Kidney (tissue), 22 donors: Measurements from ENCODE around the gene GSPT1. TPM values are rescaled to one million over a fixed set of nuclear protein-coding genes. Genes with fewer than 3 reads are reported as not detected.

Experiments
- DNase-seq, 5 donors: peaks; one replicate each; pipeline ENCODE4 v3.0.0-alpha.2; 2013 to 2020
- FAIRE-seq: peaks from 2 replicates; lab custom pipeline; 2012; peaks lifted over from hg19 to GRCh38; lab: Jason Lieb, UNC
- H3K27ac ChIP-seq, 2 donors: one replicate each; pipeline ENCODE4 v1.7.0; 2013; ENCODE audit warnings: low read depth in 2 of 2, low read length in 2 of 2, inconsistent platforms in 1 of 2
- H3K27me3 ChIP-seq: one replicate; pipeline ENCODE4 v1.7.1; 2013; ENCODE audit warnings: low read length, inconsistent platforms; ENCODE audit not compliant: control insufficient read depth, insufficient read depth
- H3K36me3 ChIP-seq, 3 donors: one replicate each; pipeline versions ENCODE4 v1.7.0 to v1.7.1; 2013; ENCODE audit warnings: low read length in 3 of 3, control low read depth in 1 of 3, inconsistent platforms in 1 of 3; ENCODE audit not compliant: insufficient read depth in 3 of 3, control insufficient read depth in 2 of 3
- H3K4me1 ChIP-seq, 3 donors: one replicate each; pipeline versions ENCODE4 v1.7.0 to v1.7.1; 2013; ENCODE audit warnings: low read length in 3 of 3, inconsistent platforms in 1 of 3, low read depth in 1 of 3; ENCODE audit not compliant: control insufficient read depth in 2 of 3, insufficient read depth in 2 of 3
- H3K4me3 ChIP-seq, 3 donors: one replicate each; pipeline versions ENCODE4 v1.7.0 to v1.8.1; 2013; ENCODE audit warnings: low read length in 3 of 3, control low read depth in 1 of 3, inconsistent platforms in 1 of 3
- H3K9ac ChIP-seq, 3 donors: one replicate each; pipeline versions ENCODE4 v1.7.0 to v1.7.1; 2013; ENCODE audit warnings: low read length in 3 of 3, control low read depth in 1 of 3, inconsistent platforms in 1 of 3
- H3K9me3 ChIP-seq, 3 donors: one replicate each; pipeline versions ENCODE4 v1.7.0 to v1.7.1; 2013; ENCODE audit warnings: low read length in 3 of 3, control low read depth in 1 of 3, inconsistent platforms in 1 of 3; ENCODE audit not compliant: control insufficient read depth in 2 of 3, insufficient read depth in 1 of 3
- CTCF ChIP-seq: IDR thresholded peaks from 3 replicates; pipeline ENCODE4 v1.5.1; 2012; ENCODE audit warnings: mild to moderate bottlenecking, moderate library complexity, borderline replicate concordance; ENCODE audit not compliant: insufficient read depth; ENCODE audit errors: extremely low read depth
- intact Hi-C: fragments of 100-400 bp; cut with DNase I; formaldehyde crosslinking; loops from one replicate; pipeline ENCODE4 v1.11.1; 2022
- long read RNA-seq, 10 donors: library from polyadenylated mRNA in 1 of 10; unstranded in 1 of 10; transcript quantifications; one replicate each; pipeline ENCODE4 v2.0.0 and lab custom pipeline, GENCODE V29; 2021 to 2026
- polyA plus RNA-seq: library from polyadenylated mRNA; stranded (reverse); fragments of 350-450 nt; fragmentation: Illumina TruSeq; extraction: RNeasy Lipid Tissue Mini Kit (QIAGEN cat#74804); gene quantifications from one replicate; pipeline ENCODE4 v1.2.3, GENCODE V29; 2014; ENCODE audit warnings: low read depth, low replicate concordance; ENCODE audit not compliant: insufficient read depth
- total RNA-seq: library from RNA; stranded (reverse); fragmentation: NEBNext Ultra II Directional; extraction: Animal tissue kit (Norgen Biotek cat#: 25700); gene quantifications from one replicate; pipeline ENCODE4 v1.2.1, GENCODE V29; 2021
- donor health status: control.
- donor health status: control.
- donor health status: control.
- donor health status: control.
- donor health status: control.
- donor health status: DM: yes; HTN: yes; CAD: no.
- donor health status: Normal renal cell carcinoma (clear cell type).

The GSPT1 gene
- total RNA-seq (99.0 TPM), polyA plus RNA-seq (48.3 TPM)
- long read RNA-seq, donor 1, full-length matches to known transcripts = 13 of 13 reads
- long read RNA-seq, donor 1, partial matches to known transcripts = 0 of 13 reads
- long read RNA-seq, donor 1, other reads (novel, unspliced or antisense) = 0 of 13 reads
- long read RNA-seq, donor 2, full-length matches to known transcripts = 9 of 14 reads
- long read RNA-seq, donor 2, partial matches to known transcripts = 5 of 14 reads
- long read RNA-seq, donor 2, other reads (novel, unspliced or antisense) = 0 of 14 reads
- long read RNA-seq, donor 3, full-length matches to known transcripts = 20 of 20 reads
- long read RNA-seq, donor 3, partial matches to known transcripts = 0 of 20 reads
- long read RNA-seq, donor 3, other reads (novel, unspliced or antisense) = 0 of 20 reads
- long read RNA-seq, donor 4, full-length matches to known transcripts = 12 of 12 reads
- long read RNA-seq, donor 4, partial matches to known transcripts = 0 of 12 reads
- long read RNA-seq, donor 4, other reads (novel, unspliced or antisense) = 0 of 12 reads
- long read RNA-seq, donor 5, full-length matches to known transcripts = 5 of 5 reads
- long read RNA-seq, donor 5, partial matches to known transcripts = 0 of 5 reads
- long read RNA-seq, donor 5, other reads (novel, unspliced or antisense) = 0 of 5 reads
- long read RNA-seq, donor 6, full-length matches to known transcripts = 7 of 7 reads
- long read RNA-seq, donor 6, partial matches to known transcripts = 0 of 7 reads
- long read RNA-seq, donor 6, other reads (novel, unspliced or antisense) = 0 of 7 reads
- long read RNA-seq, donor 7, full-length matches to known transcripts = 65 of 124 reads
- long read RNA-seq, donor 7, partial matches to known transcripts = 50 of 124 reads
- long read RNA-seq, donor 7, other reads (novel, unspliced or antisense) = 9 of 124 reads
- long read RNA-seq, donor 8, full-length matches to known transcripts = 11 of 11 reads
- long read RNA-seq, donor 8, partial matches to known transcripts = 0 of 11 reads
- long read RNA-seq, donor 8, other reads (novel, unspliced or antisense) = 0 of 11 reads
- long read RNA-seq, donor 9, full-length matches to known transcripts = 7 of 7 reads
- long read RNA-seq, donor 9, partial matches to known transcripts = 0 of 7 reads
- long read RNA-seq, donor 9, other reads (novel, unspliced or antisense) = 0 of 7 reads
- long read RNA-seq, donor 10, full-length matches to known transcripts = 9 of 9 reads
- long read RNA-seq, donor 10, partial matches to known transcripts = 0 of 9 reads
- long read RNA-seq, donor 10, other reads (novel, unspliced or antisense) = 0 of 9 reads

DNA sequence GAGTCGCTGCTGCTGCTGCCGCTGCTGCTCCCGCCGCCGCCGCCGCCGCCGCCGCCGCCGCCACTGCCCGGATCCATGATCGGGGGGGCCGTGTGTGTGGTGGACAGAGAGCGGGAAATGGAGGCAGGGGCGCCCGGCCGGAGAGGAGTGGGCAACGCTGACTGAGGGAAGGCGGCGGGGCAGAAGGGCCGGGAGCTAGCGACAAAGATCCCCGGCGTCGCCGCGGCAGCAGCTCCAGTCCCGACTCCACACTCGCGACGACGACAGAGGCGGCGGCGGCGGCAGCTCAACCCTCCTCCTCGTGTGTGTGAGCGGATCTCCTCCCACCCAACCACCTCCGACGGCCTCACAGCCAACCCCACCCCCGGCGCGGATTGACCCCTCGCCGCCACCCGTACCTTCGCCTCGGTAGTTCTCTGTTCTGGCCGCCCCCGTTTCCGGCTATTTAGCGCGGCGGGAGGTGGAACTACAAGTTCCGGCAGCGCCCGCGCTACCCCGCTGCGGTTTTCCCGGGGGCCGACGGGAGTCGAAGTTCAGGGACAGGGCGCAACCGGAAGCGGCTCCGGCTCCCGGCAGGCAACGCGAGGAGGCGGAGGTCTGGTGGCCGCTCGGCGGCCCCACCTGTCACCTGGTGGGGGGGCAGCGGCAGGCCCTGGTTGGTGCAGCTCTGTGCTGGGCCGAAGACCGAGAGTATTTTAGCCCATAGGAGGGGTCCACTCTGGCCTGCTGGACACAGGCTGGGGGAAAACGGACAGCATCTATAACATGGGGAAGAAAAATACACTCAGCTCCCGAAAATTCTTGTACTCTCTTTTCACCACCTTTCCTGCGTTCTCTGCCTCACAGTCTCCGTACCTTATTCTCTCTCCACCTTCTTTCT lies at the start of gene GSPT1:
TSS of gene GSPT1 (minus strand) at position 313 of the 880 bp plus-strand sequence. CDS start at position 77, 236 bp downstream.
- intact Hi-C loops = no loop called here
- DNase-seq = peak; percentile 99 to 100 (median 99)
- no peaks in the 10 kb centered on the region for H3K27me3 ChIP-seq

GRCh38 chr16:11964761-11965551 lies 49.2 kb upstream of the GSPT1 start, which contains the start of gene TNFRSF17:
TSS of gene TNFRSF17 (plus strand) at chr16:11965210. CDS start at chr16:11965325, 115 bp downstream.
- FAIRE-seq (no peak), DNase-seq (peak in 1 of 5 donors; percentile 1)
- Histone ChIP-seq H3K36me3 (no peaks in the 10 kb centered on the region), H3K9ac (no peak within 1 kb of the TSS), H3K27me3 (no peaks in the 10 kb centered on the region), H3K4me1 (no peaks in the 10 kb centered on the region), H3K27ac (no peak within 1 kb of the TSS), H3K9me3 (no peaks in the 10 kb centered on the region), H3K4me3 (no peak within 1 kb of the TSS)
- no peak for TF ChIP-seq CTCF
- intact Hi-C loops = no loop called here

More for the DNA sequence above, at the start of gene GSPT1:
- H3K36me3 ChIP-seq = no peaks in the 10 kb centered on the region
- H3K27ac ChIP-seq = peak within 1 kb of the TSS; percentile 94 to 95
- H3K4me1 ChIP-seq = peaks cover 5 to 15% (median 5%) of the 10 kb centered on the region in 3 donors
- no peak for TF ChIP-seq CTCF
- peak; percentile 23 for FAIRE-seq
- no peaks in the 10 kb centered on the region for H3K9me3 ChIP-seq
- peak within 1 kb of the TSS; percentile 76 to 89 (median 80) for H3K4me3 ChIP-seq
- peak within 1 kb of the TSS; percentile 76 to 90 (median 77) for H3K9ac ChIP-seq
